Hematopoietic multipotent progenitor cell treated with erythropoietin and hydrocortisone succinate and interleukin-3 and kit ligand, for 6 days (in vitro differentiated cells): ENCODE measurements around the gene COL19A1.

Source experiments
- DNase-seq: peaks from one replicate; pipeline ENCODE4 v3.0.0-alpha.2; 2015

COL19A1 gene

DNA sequence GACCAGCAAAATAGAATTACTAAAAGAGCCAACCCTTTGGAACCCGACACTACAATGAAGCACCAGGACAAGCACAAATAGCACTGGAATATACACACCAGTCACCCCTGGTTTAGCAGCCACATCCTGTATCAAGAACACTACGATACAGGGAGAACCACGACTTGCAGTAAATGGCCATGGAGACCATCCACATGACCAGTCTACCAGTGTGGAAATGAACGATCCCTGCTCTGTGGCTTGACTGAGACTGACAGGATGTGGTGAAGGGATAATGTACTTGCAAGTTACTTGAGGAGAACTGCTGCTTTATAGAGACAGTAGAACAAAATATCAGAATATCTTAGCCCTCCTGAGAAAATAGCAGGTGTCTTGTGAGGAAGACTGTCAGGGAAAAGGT lies 266.9 kb downstream of the COL19A1 start:
- DNase-seq = no peak

GRCh38 chr6:70134542-70134941 lies 268.2 kb downstream of the COL19A1 start:
- no peak for DNase-seq

- DNase-seq = no peak
Observed at GRCh38 chr6:70135219-70136160, 269.1 kb downstream of the COL19A1 start.

- DNase-seq = no peak
Observed at GRCh38 chr6:70136996-70137395, 270.6 kb downstream of the COL19A1 start.

- no peak for DNase-seq
Observed at GRCh38 chr6:70140496-70140895, 274.1 kb downstream of the COL19A1 start.

DNA sequence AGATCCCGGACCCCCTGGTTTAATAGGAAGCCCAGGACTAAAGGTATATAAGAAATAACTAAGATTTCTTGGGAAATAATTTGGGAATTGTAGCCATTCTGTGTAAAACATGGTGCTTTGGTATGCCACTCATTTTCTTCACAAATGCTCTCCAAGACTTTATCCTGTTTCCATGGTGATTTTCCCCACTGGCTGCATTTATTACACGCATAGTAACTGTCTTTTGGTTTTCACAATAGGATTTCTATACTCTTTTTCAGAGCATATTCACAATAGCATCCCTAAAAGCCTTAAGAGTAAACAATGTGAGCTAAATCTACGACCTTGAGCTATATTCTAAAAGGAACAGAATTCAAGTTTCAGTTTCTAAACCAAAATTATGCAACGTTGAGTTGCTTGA lies 275.7 kb downstream of the COL19A1 start:
- no peak for DNase-seq

DNA sequence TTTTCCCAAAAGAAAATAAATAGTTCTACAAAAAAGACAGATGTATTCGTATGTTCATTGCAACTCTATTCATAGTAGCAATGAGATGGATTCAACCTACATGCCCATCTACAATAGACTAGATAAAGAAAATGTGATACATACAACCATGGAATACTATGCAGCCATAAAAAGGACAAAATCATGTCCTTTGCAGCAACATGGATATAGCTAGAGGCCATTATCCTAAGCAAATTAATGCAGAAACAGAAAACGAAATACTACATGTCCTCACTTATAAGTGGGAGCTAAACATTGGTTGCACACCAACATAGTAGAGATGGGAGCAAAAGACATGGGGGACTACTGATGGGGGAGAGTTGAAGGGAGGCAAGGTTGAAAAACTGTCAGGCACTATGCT lies 278.8 kb downstream of the COL19A1 start:
- no peak for DNase-seq

DNA sequence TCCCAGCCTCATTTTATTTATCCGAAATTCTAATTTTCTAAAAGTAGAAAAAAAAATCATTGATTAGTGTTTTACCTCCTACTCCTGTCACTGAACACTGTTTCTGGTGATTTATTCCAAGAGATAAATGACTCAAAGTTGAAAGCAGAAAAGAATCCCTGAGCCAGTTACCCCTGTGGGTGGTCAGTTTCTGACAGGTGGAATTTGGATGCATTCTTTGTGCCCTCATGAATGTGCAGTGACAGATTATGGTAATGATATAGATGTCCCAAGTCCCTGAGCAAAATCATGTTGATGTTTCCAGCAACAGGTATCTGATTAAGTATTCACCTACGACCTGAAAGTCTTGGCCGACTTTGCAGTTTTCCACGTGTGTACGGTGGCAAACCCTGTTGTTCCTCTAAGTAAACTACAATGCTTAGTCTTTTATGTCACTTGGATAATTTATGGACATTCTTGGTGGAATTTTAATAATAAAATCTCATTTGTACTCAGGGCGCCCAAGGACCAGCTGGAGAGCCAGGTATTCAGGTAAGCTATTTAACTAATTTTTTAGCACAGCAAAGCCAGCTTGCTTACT lies 282.9 kb downstream of the COL19A1 start:
- DNase-seq = no peak

DNA sequence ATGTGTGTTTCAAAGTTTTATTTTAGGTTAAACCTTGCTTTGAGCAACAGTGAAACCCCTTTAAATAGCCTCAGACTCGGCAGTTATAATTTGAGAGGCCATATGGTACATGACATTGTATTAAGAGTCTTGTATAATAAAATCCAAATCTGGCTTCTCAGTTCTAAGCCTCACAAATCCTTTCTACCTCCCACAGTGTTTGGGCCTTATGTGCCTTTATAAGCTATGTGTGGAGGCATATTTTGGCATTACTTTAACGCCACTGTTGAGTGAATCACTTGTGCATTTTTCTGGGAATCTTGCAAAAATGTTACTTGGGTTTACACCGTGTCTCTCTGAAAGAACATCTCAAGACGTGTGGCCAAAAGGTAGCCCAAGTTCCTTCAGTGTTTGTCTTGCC lies 284.2 kb downstream of the COL19A1 start:
- no peak for DNase-seq

DNA sequence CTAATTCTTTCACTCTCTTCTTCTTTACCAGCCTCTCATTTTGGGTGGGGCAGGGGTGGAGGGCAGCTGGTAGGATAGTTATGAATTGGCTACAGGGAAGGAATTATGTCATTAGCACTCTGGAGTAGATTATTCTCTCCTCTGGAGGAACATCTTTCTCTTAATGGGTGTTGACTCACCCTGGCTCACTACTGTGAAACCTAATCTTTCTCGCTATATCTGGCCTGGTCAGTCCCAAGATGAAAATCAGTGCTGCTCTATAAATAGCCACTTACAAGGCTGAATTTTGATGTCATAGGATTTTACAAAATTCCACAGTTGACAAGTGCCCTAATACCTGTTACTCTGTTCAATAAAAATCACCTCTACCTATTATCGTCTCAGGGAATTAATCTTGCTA lies 285.3 kb downstream of the COL19A1 start:
- no peak for DNase-seq

GRCh38 chr6:70152786-70153185 lies 286.4 kb downstream of the COL19A1 start:
- no peak for DNase-seq

DNA sequence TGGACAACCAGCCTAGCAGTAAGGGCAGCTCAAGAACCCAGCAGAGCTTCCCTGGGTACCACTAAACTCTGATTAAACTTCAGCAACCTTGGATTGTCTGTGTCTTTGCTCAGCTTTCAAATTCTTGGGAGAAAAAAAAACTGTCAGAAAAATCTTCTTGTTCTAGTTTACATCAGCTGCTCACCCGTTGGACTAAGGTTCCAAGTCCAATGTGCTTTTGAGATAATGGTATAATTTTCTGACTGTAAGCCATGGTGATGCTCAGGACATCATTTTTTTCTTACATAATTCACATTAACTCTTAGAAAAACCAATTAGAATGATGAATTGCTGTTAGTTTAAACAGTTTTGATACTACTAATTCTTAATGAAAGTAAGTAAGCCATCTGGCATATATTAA lies 290.7 kb downstream of the COL19A1 start:
- no peak for DNase-seq

GRCh38 chr6:70160276-70160675 lies 293.9 kb downstream of the COL19A1 start:
- no peak for DNase-seq

DNA sequence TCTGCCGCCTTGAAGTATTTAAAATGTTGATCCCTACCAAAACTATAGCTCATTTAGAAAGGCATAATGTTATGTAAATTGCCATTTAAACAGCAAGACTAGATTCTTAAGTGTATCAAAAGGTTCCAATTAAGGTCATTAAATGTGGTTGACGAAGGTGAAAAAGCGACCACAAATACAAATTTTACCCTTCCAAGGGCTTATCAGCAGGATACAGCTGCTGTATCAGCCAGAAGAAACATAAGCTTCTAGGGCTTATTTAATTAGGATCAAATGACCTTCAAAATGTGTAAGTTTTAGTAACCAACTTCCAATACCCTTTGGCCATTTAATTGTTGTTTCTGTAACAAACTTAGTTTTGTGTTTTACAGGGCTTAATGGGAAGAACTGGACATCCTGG lies 296.6 kb downstream of the COL19A1 start:
- DNase-seq = peak; percentile 82

- no peak for DNase-seq
Observed at GRCh38 chr6:70163795-70164194, 297.4 kb downstream of the COL19A1 start.

DNA sequence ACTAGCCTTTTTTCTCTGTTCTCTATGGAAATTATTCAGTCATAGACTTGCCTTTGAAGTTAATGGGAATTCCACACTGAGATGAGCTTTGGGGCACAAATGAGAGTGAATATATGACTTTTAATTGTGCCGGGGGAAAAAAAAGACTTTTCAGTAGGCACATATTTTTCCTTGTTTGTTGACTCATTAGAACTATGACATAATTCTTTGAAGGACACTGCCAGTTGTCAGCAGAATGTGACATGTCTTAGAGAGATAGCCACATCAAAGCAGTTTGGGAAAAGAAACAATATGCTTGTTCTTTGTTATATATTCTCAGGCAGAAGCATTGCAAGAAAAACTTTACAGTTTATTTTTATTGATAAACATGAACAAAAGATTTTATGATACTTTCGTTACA lies 298.2 kb downstream of the COL19A1 start:
- DNase-seq = peak; percentile 23

DNA sequence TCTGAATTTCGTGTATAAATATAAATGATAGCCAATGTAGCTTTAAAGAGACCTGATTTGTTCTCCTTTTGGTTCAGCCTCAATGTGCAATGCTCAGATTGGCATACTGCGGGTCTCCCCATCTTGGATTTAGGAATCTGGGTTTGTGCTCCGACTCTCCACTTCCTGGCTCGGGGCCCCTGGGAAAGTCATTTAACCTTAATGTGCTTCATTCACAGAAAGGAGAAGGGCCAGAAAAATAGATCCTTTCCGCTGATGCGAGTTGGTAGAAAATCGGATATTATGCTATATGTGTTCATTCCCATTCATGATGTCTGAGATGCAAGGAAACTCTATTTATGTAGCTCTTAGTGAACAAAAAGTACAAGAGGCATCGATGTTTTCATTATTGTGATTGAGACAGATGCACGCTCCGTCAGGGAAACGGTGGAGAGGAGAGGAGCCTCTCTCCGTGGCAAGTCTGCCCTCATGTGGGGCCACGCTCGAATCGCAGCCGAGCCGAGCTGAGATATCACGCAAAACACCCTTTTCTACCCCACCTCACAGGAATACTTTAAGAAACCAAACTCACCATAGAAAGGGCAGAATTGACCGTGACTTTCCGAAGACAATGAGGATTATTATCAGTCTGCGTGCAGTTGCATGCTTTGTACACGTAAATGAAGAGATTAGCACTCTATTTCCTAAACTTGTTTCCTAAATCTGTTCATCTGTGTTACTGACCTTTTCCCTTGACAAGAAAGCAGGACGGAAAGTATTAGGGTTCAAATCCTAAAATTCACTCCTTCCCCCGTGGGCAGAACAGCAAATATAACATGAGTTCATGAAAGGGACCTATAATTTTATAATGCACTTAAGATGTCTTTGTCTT lies 300.0 kb downstream of the COL19A1 start:
- DNase-seq = peak; percentile 71

DNA sequence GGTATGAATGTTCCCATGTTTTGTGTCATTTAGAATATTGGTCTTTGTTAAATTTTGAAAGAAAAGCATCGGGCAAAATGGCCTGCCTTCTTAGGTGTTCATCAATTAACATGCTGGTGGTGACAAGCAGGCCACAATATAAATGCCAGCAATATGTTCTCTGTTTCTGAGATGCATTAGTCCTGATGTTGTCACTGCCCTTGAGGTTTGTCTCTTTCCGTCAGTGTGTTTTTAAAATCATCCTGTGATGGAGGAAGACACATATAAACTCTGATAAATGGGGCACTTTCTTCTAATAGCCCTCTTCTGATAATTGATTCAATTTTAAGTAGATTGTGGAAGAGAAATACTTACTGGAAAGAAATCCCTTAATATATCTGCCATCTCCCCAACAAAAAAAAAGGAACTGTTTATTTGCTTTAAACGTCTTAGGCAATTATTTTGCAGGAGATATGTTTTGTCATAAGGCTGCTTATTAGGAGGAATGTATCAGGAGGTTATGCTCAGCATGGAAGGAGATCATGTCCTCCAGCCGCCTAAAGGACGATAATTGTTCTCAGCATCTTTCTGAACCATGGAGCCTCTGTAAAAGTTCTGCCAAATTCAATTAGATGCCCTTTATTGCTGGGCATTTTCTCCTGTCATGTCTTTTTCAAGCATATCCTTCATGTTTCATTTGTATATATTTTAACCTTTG lies 302.5 kb downstream of the COL19A1 start:
- no peak for DNase-seq

DNA sequence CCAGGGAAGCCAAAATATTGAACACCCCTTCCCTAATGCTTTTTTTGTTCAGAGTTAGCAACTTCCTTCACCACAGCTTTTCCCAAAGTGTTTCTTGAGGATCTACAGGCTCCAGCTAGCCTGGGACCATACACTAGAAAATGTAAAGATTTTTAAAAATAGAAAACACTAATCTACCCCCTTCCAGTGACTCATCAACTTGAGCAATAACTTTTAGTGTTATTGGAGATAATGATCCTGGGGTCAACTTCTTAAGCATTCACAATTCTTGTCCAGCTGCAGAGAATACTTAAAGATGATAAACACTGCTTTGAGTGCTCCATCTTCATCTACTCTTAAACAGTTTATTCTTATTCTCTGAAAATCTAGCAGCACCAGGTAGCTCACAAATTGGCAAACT lies 304.9 kb downstream of the COL19A1 start:
- no peak for DNase-seq

DNA sequence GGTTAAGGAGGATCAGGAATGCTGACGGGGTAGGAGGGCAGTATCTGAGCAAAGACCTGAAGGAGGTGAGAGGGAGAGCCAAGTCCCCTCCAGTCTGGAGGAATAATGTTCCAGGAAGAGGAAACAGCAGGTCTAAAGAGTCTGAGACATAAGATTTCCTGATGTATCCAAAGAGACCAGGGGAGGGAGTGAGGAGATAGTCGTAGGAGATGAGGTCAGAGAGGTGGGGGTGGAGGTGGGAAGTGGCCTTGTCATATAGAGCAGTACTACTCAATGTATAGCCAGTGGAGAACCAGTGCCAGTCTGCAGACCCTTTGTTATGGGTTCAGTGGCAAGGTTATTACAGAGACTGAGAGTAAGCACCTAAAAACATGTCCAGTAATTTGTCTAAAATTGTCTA lies 305.9 kb downstream of the COL19A1 start:
- DNase-seq = no peak

DNA sequence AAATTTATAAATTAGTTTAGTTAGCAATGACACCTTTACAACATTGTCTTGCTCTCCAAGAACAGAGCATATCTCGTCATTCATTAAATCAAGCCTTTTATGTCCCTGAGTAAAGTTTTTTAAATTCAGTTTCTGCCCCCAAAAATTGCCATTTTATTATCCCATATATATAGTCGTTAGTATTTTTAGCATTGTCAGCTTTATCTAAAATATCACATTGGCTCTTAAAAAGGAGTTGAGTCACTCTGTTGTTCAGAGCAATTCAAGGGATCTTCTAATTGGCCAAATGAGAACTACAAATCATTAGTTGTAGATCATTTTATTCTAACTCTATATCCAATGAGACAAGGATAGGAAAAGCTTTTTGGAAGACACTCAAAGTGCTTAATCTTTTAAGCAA lies 309.4 kb downstream of the COL19A1 start:
- no peak for DNase-seq

- no peak for DNase-seq
Observed at GRCh38 chr6:70176842-70177550, 310.6 kb downstream of the COL19A1 start.
